Nucleus accumbens (tissue), 56 donors: ENCODE results near the gene PTPRE.

Experiments
- DNase-seq, 56 donors: peaks; one replicate each; lab custom pipeline; 2025; lab: John Stamatoyannopoulos, UW

The PTPRE gene

DNA sequence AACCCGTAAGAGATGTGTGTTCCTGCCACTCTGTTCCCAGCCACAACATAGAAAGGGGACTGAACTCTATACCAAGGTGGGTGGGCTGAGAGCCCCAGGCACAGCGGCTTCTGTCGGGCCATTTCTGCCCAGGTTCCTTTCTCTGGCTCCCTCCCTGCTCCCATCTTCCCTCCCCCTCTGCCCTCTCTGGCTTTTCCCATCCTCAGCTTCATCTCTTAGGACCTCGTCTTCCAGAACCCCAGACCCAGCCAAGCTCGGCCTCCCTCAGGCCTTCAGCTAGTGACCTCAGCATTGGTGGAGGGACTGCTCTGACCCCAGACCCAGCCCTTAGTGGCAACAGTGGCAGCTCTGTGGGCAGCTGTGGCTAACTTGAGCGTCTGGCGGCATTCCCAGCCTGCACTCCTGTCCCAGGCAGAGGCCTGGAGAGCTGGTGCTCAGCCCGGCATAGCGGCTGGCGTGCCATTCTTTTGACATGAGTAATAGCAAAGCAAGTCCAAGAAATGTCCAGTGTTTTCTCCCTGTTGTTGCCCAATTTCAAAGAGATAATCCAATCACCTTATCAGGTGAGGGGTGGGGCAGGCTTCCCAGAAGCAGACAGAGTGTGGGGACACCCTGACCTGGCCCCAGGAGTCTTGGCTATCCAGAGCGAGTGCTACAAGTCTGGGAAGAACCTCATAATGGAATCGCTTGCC is 15.9 kb downstream of the PTPRE start:
- DNase-seq = peak in 15 of 56 donors; percentile 21 to 76 (median 38)

DNA sequence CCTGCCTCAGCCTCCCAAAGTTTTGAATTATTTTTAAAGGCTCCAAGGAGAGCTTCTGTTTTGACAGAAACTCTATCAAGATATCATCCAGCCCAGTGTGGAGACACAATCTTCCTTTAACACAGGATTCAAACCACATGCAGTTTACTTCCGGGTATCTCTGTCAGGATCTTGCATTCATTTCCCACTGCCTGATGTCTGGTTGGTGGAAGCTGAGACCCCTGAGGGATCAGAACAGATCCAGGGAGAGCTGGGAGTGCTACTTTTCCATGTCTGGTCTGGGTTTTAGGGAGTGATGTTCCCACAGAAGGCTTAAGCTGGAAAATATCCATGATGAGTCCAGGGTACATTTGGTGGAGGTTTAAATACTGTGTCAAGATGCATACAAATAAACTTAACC is 16.7 kb downstream of the PTPRE start:
- no peak for DNase-seq

DNA sequence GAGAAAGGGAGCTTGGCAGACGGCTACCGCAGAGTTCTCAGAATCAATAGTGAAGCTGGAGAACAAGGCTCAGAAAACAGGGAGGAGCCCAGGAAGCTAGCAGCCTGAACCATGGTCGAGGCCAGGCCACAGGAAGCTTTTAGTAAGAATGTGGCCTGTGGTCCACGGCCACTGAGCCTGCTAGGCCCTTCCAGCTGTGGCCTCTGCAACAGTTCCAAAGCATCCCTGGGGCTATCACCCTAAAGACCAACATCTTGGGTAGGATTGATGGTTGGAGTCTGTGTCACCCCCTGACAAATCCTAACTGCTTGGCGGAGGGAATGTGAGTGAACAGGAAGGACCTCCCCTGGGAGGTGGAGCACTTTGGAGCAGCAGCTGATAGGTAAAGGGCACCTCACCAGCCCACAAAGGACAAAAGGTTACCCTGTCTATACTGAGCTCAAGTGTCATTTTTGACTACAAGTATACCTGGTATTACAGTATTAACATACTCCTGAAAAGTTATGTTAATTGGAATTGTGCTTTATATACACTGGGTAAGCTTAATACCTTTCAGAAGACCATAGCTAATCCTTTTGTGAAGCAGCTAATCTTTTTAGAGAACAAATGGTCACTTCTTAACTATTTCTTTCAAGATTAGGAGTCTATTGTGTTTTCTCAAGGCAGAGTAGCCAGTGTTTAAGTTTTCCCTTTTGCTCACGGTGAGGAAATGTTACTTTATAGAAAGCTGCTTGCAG is 18.7 kb downstream of the PTPRE start:
- DNase-seq = no peak

DNA sequence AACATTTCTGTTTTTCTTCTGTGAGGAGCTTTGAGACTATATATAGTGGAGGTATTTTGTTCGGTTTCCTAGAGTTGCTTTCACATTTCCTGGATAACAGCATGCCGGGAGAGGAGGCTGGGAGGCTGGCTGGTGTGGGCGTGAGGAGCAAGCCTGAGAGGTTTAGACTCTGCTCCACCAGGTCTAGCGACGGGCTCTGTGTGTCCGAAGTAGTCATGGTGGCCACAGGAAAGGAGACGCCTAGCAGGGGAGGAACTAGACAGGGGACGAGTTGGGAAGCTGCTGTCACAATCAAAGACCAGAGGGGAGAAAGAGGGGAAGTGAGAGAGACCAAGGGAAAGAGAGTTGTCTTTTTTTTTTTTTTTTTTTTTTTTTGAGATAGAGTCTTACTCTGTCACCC is 19.6 kb downstream of the PTPRE start:
- DNase-seq = peak in 3 of 56 donors; percentile 22 to 26 (median 26)

GRCh38 chr10:127928021-127928806 is 21.3 kb downstream of the PTPRE start:
- no peak for DNase-seq

DNA sequence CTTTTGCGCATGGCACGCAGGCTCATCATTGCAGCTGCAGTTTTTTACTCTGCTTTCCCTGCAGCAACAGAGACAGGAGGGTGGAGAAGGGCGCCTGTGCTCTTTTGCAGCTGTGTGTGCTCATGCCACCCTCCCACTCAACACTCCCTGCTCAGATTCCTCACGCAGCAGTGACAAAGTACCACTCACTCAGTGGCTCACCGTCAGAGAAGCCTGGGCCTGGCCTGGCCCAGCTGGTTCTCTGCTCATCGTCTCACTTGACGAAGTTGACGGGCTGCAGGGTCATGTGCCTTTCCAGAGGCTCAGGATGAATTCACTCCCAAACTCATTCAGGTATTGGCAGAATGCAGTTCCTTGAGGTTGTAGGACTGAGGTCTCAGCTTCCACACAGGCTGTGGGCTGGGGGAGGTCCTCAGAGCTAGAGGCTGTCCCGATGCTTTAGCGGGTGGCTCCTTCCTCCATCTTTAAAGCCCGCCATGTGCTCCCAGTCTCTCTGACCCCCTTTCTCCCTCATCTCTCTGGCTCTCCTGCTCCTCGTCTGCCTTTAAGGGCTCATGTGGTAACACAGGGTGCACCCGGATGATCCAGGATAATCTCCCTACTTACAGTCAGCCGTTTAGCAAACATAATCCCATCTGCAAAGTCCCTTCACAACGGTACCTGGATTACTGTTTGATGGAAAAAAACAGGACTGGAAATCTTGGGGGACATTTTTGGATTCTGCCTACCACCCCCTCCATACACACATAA is 25.8 kb downstream of the PTPRE start:
- DNase-seq = peak in 2 of 56 donors; percentile 20 to 48

DNA sequence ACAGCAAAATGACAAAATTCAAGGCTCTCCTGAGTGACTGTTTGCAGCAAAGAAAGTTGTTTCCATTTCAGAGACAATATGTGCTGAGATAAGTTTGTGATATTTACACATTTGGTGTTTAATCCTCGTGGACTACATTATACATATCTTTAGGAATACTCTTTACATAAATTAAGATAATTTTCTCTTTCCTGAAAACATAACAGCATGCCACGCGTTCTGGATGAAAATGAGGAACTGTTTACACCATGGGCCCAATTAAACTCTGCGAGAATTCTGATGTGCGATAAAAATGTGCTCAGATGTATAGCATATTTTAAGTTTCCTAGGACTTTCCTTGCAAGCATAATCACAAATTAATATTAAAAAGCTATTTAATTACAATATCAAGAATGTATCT is 26.4 kb downstream of the PTPRE start:
- DNase-seq = no peak

- DNase-seq = no peak
Measured at GRCh38 chr10:127934383-127934782, 27.5 kb downstream of the PTPRE start.

DNA sequence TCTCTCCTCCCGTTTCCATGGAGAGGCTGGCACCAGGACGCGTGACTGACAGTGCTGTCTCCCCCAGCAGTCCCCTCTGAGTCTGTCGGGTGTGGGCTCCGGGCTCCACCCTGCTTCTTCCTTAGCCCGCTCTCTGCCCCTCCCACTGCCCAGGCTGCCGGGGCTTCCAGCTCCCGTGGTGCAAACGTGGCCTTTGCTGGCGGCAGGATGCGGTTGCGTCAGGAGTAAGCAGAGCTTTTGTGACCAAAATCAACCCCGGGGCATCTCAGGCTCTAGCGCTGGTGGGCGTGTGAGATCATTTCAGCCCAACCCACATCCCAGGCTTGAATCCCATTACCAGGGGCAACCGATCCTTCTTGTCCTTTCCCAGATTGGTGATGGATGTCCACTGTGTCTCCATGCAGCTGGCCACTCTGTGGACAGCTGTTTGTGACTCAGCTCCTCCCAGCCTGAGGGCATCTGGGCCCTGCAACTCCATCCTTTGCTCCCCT is 28.2 kb downstream of the PTPRE start:
- DNase-seq = peak in 14 of 56 donors; percentile 14 to 63 (median 36)

DNA sequence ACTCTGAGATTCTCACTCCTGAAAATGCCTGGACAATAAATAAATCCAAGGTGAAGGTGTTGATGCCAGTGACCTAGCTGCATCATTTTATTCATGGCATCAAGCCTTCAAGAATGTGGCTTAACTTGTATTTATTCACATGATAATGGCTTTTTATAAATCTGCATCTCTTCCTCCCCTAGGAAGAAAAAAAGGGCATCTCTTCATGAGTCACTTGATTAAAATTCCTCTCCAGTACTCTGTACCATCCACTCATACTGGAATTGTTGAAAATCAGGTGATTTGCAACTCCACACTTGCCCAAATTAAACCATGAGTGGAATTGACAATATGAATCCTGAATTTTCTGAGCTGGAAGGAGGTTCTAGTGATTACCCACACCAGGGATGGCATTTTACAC is 30.2 kb downstream of the PTPRE start:
- no peak for DNase-seq

DNA sequence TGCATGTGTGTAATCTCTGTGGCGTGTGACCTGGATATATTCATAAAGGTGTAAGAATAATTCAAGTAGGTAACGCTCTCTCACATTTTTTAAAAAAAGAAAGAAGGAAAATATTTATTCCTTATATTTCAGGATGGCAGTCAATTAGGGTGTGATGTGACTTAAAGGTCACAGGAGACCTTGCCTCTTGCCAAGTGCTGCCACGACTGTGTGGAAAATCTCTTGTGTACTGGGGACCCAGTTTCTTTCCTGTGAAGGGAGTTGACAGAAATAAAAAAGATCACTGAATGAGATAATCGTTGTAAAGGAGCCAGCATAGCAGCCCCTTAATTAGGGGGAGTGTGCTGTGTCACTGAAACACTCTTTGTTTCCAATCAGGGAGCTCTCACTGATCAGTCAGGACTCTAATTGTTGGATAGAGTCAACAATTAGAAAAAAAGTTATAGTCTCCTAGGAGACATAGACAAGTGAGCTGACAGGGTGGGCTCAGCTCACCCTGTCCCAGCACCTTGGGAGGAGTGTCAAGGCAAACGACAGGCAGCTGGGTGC is 31.1 kb downstream of the PTPRE start:
- peak in 1 of 56 donors; percentile 27 for DNase-seq

- DNase-seq = no peak
Measured at GRCh38 chr10:127939786-127940330, 33.0 kb downstream of the PTPRE start.

DNA sequence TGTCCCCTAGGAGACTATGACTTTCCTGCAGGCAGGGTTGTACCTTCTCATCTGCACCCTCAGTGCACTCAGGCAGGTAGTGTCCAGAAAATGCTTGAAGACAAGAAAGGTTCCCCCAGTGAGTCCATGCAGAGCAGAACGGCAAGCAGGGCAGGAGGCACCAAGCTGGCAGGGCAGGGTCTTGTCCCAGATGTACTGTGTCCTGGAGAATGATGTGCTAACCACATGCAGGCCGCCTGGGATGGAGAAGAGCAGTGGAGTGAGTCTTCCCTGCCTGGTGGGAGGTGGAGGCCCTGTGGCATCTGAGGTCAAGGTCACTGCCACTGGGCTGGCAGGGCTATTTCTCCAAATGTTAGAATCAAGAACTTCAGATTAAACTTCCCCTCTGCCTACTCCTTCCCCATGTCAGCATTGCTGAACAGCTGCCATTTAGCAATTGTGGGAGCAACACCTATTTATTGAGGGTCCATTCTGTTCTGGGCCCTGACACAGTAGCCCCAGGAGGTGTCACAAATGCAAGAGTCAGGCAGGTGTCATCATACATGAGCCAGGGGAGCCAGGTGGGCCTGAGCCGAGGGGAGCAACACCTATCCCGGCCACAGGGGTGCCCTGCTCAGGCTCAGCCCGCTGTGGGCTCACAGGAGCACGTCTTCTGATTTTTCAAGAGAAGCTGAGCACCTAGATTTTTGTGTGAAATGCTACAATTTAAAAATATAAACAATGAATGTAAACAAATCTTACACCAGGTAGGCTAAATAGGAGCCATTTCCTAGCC is 34.1 kb downstream of the PTPRE start:
- no peak for DNase-seq

- no peak for DNase-seq
Measured at GRCh38 chr10:127942811-127943210, 35.9 kb downstream of the PTPRE start.

GRCh38 chr10:127943336-127943910 is 36.5 kb downstream of the PTPRE start:
- no peak for DNase-seq

DNA sequence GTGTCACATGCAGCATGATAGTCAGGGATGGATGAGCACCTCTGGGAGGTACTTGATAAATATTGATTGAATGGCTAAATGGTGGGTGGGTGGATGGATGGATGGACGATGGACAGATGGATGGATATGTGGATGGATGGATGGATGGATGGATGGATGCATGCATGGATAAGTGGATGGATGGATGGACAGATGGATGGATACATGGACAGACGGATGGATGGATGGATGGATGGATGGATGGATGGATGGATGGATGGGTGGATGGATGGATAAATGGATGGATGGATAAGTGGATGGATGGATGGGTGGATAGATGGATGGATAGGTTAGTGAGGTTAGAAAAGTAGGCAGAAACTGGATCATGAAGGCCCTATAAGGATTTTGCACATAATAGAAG is 37.4 kb downstream of the PTPRE start:
- DNase-seq = no peak

- DNase-seq = no peak
Measured at GRCh38 chr10:127945341-127945758, 38.4 kb downstream of the PTPRE start.

GRCh38 chr10:127945948-127946711 is 39.2 kb downstream of the PTPRE start:
- DNase-seq = no peak
